Breast epithelium (tissue), 3 donors: ENCODE data around the gene CLPX.

ENCODE experiments used
- POLR2AphosphoS5 ChIP-seq, 3 donors: sonication (generic); formaldehyde crosslinking; IDR thresholded peaks; one replicate each; pipeline ENCODE4 v1.6.1; 2017; ENCODE audit warnings: antibody characterized with exemption in 3 of 3
- TF ChIP-seq, protein P1 (sequence below), 3 donors: fragments of 450-650 bp; IDR thresholded peaks; one replicate each; pipeline ENCODE4 v1.5.1; 2016 to 2017; ENCODE audit warnings: antibody characterized with exemption in 3 of 3, mild to moderate bottlenecking in 3 of 3, moderate library complexity in 3 of 3

GRCh38 chr15:65099336-65099735, 85.8 kb downstream of the CLPX start:
- no peak for TF ChIP-seq POLR2AphosphoS5 (IDR thresholded peaks at IDR 0.05)
- TF ChIP-seq, protein P1, sequence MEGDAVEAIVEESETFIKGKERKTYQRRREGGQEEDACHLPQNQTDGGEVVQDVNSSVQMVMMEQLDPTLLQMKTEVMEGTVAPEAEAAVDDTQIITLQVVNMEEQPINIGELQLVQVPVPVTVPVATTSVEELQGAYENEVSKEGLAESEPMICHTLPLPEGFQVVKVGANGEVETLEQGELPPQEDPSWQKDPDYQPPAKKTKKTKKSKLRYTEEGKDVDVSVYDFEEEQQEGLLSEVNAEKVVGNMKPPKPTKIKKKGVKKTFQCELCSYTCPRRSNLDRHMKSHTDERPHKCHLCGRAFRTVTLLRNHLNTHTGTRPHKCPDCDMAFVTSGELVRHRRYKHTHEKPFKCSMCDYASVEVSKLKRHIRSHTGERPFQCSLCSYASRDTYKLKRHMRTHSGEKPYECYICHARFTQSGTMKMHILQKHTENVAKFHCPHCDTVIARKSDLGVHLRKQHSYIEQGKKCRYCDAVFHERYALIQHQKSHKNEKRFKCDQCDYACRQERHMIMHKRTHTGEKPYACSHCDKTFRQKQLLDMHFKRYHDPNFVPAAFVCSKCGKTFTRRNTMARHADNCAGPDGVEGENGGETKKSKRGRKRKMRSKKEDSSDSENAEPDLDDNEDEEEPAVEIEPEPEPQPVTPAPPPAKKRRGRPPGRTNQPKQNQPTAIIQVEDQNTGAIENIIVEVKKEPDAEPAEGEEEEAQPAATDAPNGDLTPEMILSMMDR (IDR thresholded peaks at IDR 0.05), result no peak
